Measurements from ENCODE around the gene UVSSA. TPM values are rescaled to one million over a fixed set of nuclear protein-coding genes. Genes with fewer than 3 reads are reported as not detected.

Gene UVSSA
- polyA plus RNA-seq, 1 of the 3 experiments (the other 2 are of a cell fraction): 14.9 TPM

DNA sequence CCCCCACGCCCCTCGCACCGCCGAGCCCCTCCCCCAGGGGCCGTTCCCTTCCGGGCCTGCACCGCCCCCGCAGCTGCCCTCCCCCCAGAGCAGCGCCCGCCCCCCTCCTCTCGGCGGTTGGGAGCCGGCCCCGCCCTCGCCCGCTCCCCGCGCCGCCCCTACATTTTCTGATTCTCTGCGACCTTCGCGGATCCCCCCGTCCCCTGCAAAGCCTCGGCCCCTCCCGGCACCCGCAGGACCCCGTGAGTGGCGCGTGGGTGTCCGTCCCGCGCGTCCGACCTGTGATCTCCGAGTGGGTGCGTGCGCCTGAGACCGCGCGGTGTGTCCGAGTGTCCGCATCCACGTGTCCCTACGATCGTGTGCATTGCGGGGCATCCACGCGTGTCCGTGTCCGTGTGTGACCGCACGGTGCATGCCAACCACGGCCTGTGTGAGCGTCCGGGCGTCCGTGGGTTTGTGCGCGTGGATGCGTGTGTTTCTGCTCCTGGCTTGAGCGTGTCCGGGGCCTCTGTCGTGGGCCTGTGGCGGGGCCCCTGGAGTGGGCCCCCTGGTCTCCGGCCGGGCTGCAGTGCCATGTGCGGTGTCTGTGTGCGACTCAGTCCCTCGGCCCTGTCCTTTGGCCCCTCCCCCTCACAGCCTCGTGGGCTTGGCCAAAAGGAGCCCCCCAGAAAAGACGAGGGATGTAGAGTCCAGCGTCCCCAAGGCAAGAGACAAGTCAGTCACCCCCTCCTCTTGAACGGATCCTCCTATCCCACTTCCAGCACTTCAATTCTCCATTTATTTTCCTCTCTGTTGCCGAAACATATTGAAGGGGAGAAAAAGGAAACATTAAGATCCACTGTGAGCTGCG is 68.0 kb downstream of the UVSSA start:
- Histone ChIP-seq H3K9me2 (no peaks in the 10 kb centered on the region), H3K4me2 (no peak overlapping the region), H3K9me3 (no peaks in the 10 kb centered on the region), H4K20me1 (ENCODE audit: insufficient read depth) (no peaks in the 10 kb centered on the region), H3K79me2 (ENCODE audit: insufficient read depth) (no peaks in the 10 kb centered on the region), H3K27ac (ENCODE audit: low read depth in 2 of 2, low read length in 1 of 2) (no peak overlapping the region), H3K4me3 (ENCODE audit: low read depth in 2 of 2, low read length in 1 of 2) (no peak overlapping the region), H3K36me3 (replicated peaks in 1 of 2; ENCODE audit: control insufficient read depth in 1 of 2, insufficient read depth in 2 of 2, low read length in 1 of 2) (no peaks in the 10 kb centered on the region), H3K27me3 (ENCODE audit: insufficient read depth) (peaks cover 81% of the 10 kb centered on the region), H3K9ac (no peak overlapping the region), H3F3A (replicated peaks; ENCODE audit: insufficient read depth) (no peaks in the 10 kb centered on the region), H2AFZ (ENCODE audit: low read depth) (no peak overlapping the region), H3K4me1 (ENCODE audit: control insufficient read depth in 1 of 2, insufficient read depth in 2 of 2, low read depth in 1 of 2, low read length in 1 of 2) (no peaks in the 10 kb centered on the region)
- DNase-seq: peak; percentile 62
- ChIA-PET POLR2A (no interaction called here), CTCF (interaction anchor here (1.4 to 1.5 kb wide), 3 partner anchors 10 to 97 kb away, joined by 3 to 4 read pairs (median 3); no protein-coding TSS in a partner anchor)
- no peak for TF ChIP-seq CHD2 (IDR thresholded peaks at IDR 0.05; ENCODE audit: low read length, partially characterized antibody)
- no peak for TF ChIP-seq FOSL2 (IDR thresholded peaks at IDR 0.05; ENCODE audit: borderline replicate concordance, low read depth)
- TF ChIP-seq RXRA (IDR thresholded peaks at IDR 0.05; ENCODE audit: borderline replicate concordance, low read depth): no peak
- TF ChIP-seq EP300 (IDR thresholded peaks at IDR 0.05; ENCODE audit: borderline replicate concordance in 1 of 2, low read depth in 1 of 2, low read length in 1 of 2): no peak
- no peak for TF ChIP-seq ELF1 (IDR thresholded peaks at IDR 0.05)
- TF ChIP-seq GATA2 (CRISPR knock-in tag; IDR thresholded peaks at IDR 0.05): no peak
- no peak for TF ChIP-seq MXI1 (IDR thresholded peaks at IDR 0.05; ENCODE audit: low read depth, low read length)
- no peak for TF ChIP-seq RFX5 (IDR thresholded peaks at IDR 0.05; ENCODE audit: low read length)
- TF ChIP-seq FOXM1 (IDR thresholded peaks at IDR 0.05; ENCODE audit: low read depth): no peak
- no peak for TF ChIP-seq TAF1 (IDR thresholded peaks at IDR 0.05; ENCODE audit: borderline replicate concordance, low read depth, low read length)
- TF ChIP-seq JUND (IDR thresholded peaks at IDR 0.05): no peak
- no peak for TF ChIP-seq YY1 (IDR thresholded peaks at IDR 0.05; ENCODE audit: low read depth)
- no peak for TF ChIP-seq TCF12 (IDR thresholded peaks at IDR 0.05)
- TF ChIP-seq RCOR1 (IDR thresholded peaks at IDR 0.05; ENCODE audit: low read length): no peak
- no peak for TF ChIP-seq NRF1 (IDR thresholded peaks at IDR 0.05; ENCODE audit: low read depth, low read length)
- WGBS (ENCODE audit: low lambda C conversion rate): 27% methylated on average over 10 of the region's 75 CpGs

GRCh38 chr4:1415681-1415981 is 68.6 kb downstream of the UVSSA start:
- peak; percentile 27 for DNase-seq
- Histone ChIP-seq H2AFZ (ENCODE audit: low read depth) (no peak overlapping the region), H4K20me1 (ENCODE audit: insufficient read depth) (no peaks in the 10 kb centered on the region), H3K27me3 (ENCODE audit: insufficient read depth) (peaks cover 86% of the 10 kb centered on the region), H3K9me3 (no peaks in the 10 kb centered on the region), H3F3A (replicated peaks; ENCODE audit: insufficient read depth) (no peaks in the 10 kb centered on the region), H3K27ac (ENCODE audit: low read depth in 2 of 2, low read length in 1 of 2) (no peak overlapping the region), H3K4me1 (ENCODE audit: control insufficient read depth in 1 of 2, insufficient read depth in 2 of 2, low read depth in 1 of 2, low read length in 1 of 2) (no peaks in the 10 kb centered on the region), H3K4me3 (ENCODE audit: low read depth in 2 of 2, low read length in 1 of 2) (no peak overlapping the region), H3K36me3 (replicated peaks in 1 of 2; ENCODE audit: control insufficient read depth in 1 of 2, insufficient read depth in 2 of 2, low read length in 1 of 2) (no peaks in the 10 kb centered on the region), H3K4me2 (no peak overlapping the region), H3K9ac (no peak overlapping the region), H3K9me2 (no peaks in the 10 kb centered on the region), H3K79me2 (ENCODE audit: insufficient read depth) (no peaks in the 10 kb centered on the region)
- TF ChIP-seq JUND (IDR thresholded peaks at IDR 0.05): no peak
- no peak for TF ChIP-seq USF1 (IDR thresholded peaks at IDR 0.05; ENCODE audit: borderline replicate concordance, low read depth)
- TF ChIP-seq RXRA (IDR thresholded peaks at IDR 0.05; ENCODE audit: borderline replicate concordance, low read depth): no peak
- TF ChIP-seq TEAD4 (IDR thresholded peaks at IDR 0.05; ENCODE audit: borderline replicate concordance, insufficient read depth): no peak
- TF ChIP-seq SMC3 (IDR thresholded peaks at IDR 0.05; ENCODE audit: low read depth, low read length): no peak
- TF ChIP-seq GATA2 (CRISPR knock-in tag; IDR thresholded peaks at IDR 0.05): no peak
- no peak for TF ChIP-seq CTCF (IDR thresholded peaks at IDR 0.05)
- TF ChIP-seq ELF1 (IDR thresholded peaks at IDR 0.05): no peak
- TF ChIP-seq POLR2AphosphoS5 (IDR thresholded peaks at IDR 0.05; ENCODE audit: low read depth, low read length): no peak
- TF ChIP-seq IRF3 (IDR thresholded peaks at IDR 0.05; ENCODE audit: low read depth, low read length): no peak
- 16% methylated on average over 13 of the region's 13 CpGs for WGBS (ENCODE audit: low lambda C conversion rate)
- CTCF ChIA-PET: interaction anchor here (1.4 to 1.5 kb wide), 3 partner anchors 9 to 96 kb away, joined by 3 to 4 read pairs (median 3); no protein-coding TSS in a partner anchor
- POLR2A ChIA-PET: no interaction called here

All from SK-N-SH (cell line).